Thymus (tissue), 11 donors: ENCODE results near the gene TTC34. TPM values are rescaled to one million over a fixed set of nuclear protein-coding genes. Genes with fewer than 3 reads are reported as not detected.

Source experiments
- DNase-seq, 9 donors: peaks; one replicate each; pipeline ENCODE4 v3.0.0-alpha.2; 2013; ENCODE audit warnings: low spot score in 9 of 9, low read depth in 6 of 9, missing footprints in 1 of 9
- H3K27ac ChIP-seq, 2 donors: one replicate each; pipeline ENCODE4 v1.5.1; 2013; ENCODE audit warnings: control low read depth in 1 of 2, low read depth in 1 of 2, low read length in 1 of 2, mild to moderate bottlenecking in 1 of 2, moderate library complexity in 1 of 2
- H3K27me3 ChIP-seq, 2 donors: one replicate each; pipeline ENCODE4 v1.5.1; 2013; ENCODE audit warnings: low read length in 1 of 2; ENCODE audit not compliant: control insufficient read depth in 2 of 2, insufficient read depth in 1 of 2
- H3K36me3 ChIP-seq, 2 donors: one replicate each; pipeline ENCODE4 v1.5.1; 2013; ENCODE audit warnings: low read length in 1 of 2, mild to moderate bottlenecking in 1 of 2, moderate library complexity in 1 of 2; ENCODE audit not compliant: control insufficient read depth in 2 of 2, insufficient read depth in 2 of 2
- H3K4me1 ChIP-seq, 2 donors: one replicate each; pipeline ENCODE4 v1.5.1; 2013; ENCODE audit warnings: low read length in 2 of 2; ENCODE audit not compliant: control insufficient read depth in 2 of 2, insufficient read depth in 2 of 2
- H3K4me3 ChIP-seq, 2 donors: one replicate each; pipeline ENCODE4 v1.5.1; 2013; ENCODE audit warnings: low read length in 2 of 2, control low read depth in 1 of 2, mild to moderate bottlenecking in 1 of 2
- H3K9me3 ChIP-seq, 2 donors: one replicate each; pipeline ENCODE4 v1.5.1; 2013; ENCODE audit warnings: low read length in 1 of 2, mild to moderate bottlenecking in 1 of 2; ENCODE audit not compliant: control insufficient read depth in 2 of 2, insufficient read depth in 1 of 2
- WGBS: extraction: QIAGEN DNeasy Blood & Tissue Kit; methylation state at CpG from one replicate; pipeline ENCODE4 v1.1.7; 2013; 5-methylcytosine and 5-hydroxymethylcytosine counted together
- polyA plus RNA-seq: library from polyadenylated mRNA; stranded (reverse); fragments of 200-250 nt; gene quantifications from one replicate; pipeline ENCODE4 v1.2.3, GENCODE V29; 2013
- total RNA-seq: library from RNA; stranded (reverse); fragments of 120-200 nt; gene quantifications from one replicate; pipeline ENCODE4 v1.2.4, GENCODE V29; 2013
- donor health status: healthy.

Gene TTC34
- total and polyA plus RNA-seq, 2 donors, result 0.09 to 0.34 TPM

GRCh38 chr1:2808831-2809605 is 7.5 kb upstream of the TTC34 start:
- 93% methylated on average over 34 of the region's 34 CpGs for WGBS
- H3K27me3 ChIP-seq, result peaks cover 2 to 4% of the 10 kb centered on the region in 2 donors
- H3K9me3 ChIP-seq, result peaks cover 0 to 5% of the 10 kb centered on the region in 2 donors
- H3K27ac ChIP-seq, result no peak overlapping the region
- H3K4me1 ChIP-seq, result no peaks in the 10 kb centered on the region
- no peak for DNase-seq
- H3K4me3 ChIP-seq, result no peak overlapping the region
- no peaks in the 10 kb centered on the region for H3K36me3 ChIP-seq

- no peaks in the 10 kb centered on the region for H3K36me3 ChIP-seq
- 91% methylated on average over 10 of the region's 10 CpGs for WGBS
- no peaks in the 10 kb centered on the region for H3K4me1 ChIP-seq
- H3K4me3 ChIP-seq, result no peak overlapping the region
- H3K9me3 ChIP-seq, result peaks cover 0 to 2% of the 10 kb centered on the region in 2 donors
- no peak for DNase-seq
- H3K27ac ChIP-seq, result no peak overlapping the region
- H3K27me3 ChIP-seq, result peaks cover 2 to 4% of the 10 kb centered on the region in 2 donors
These were observed 6.9 kb upstream of the TTC34 start for GRCh38 chr1:2808386-2808705.

- no peaks in the 10 kb centered on the region for H3K36me3 ChIP-seq
- no peaks in the 10 kb centered on the region for H3K4me1 ChIP-seq
- DNase-seq, result no peak
- H3K4me3 ChIP-seq, result no peak overlapping the region
- no peaks in the 10 kb centered on the region for H3K9me3 ChIP-seq
- 94% methylated on average over 30 of the region's 30 CpGs for whole genome bisulfite sequencing
- no peak overlapping the region for H3K27ac ChIP-seq
- H3K27me3 ChIP-seq, result peaks cover 2 to 4% of the 10 kb centered on the region in 2 donors
These were observed 6.3 kb upstream of the TTC34 start for GRCh38 chr1:2807678-2808385.

GRCh38 chr1:2807036-2807435 is 5.5 kb upstream of the TTC34 start:
- Histone ChIP-seq H3K27me3 (peaks cover 2 to 4% of the 10 kb centered on the region in 2 donors), H3K4me3 (no peak overlapping the region), H3K27ac (no peak overlapping the region), H3K9me3 (no peaks in the 10 kb centered on the region), H3K4me1 (no peaks in the 10 kb centered on the region), H3K36me3 (no peaks in the 10 kb centered on the region)
- no peak for DNase-seq
- 91% methylated on average over 8 of the region's 8 CpGs for WGBS

- peaks cover 2 to 4% of the 10 kb centered on the region in 2 donors for H3K27me3 ChIP-seq
- no peaks in the 10 kb centered on the region for H3K9me3 ChIP-seq
- no peaks in the 10 kb centered on the region for H3K36me3 ChIP-seq
- no peak overlapping the region for H3K4me3 ChIP-seq
- H3K27ac ChIP-seq, result no peak overlapping the region
- H3K4me1 ChIP-seq, result no peaks in the 10 kb centered on the region
- no peak for DNase-seq
- 72% methylated on average over 15 of the region's 15 CpGs for WGBS
These were observed 5.1 kb upstream of the TTC34 start for GRCh38 chr1:2806591-2806990.

- DNase-seq, result no peak
- peaks cover 0 to 4% of the 10 kb centered on the region in 2 donors for H3K27me3 ChIP-seq
These were observed 4.4 kb upstream of the TTC34 start for GRCh38 chr1:2805801-2806430.

GRCh38 chr1:2804628-2805351 is 3.3 kb upstream of the TTC34 start:
- no peak for DNase-seq
- no peak overlapping the region for H3K4me3 ChIP-seq
- H3K4me1 ChIP-seq, result no peaks in the 10 kb centered on the region
- no peaks in the 10 kb centered on the region for H3K9me3 ChIP-seq
- no peaks in the 10 kb centered on the region for H3K36me3 ChIP-seq
- H3K27ac ChIP-seq, result no peak overlapping the region
- H3K27me3 ChIP-seq, result peaks cover 0 to 4% of the 10 kb centered on the region in 2 donors
- 87% methylated on average over 19 of the region's 19 CpGs for WGBS

More at GRCh38 chr1:2805801-2806430, 4.4 kb upstream of the TTC34 start:
- Histone ChIP-seq H3K27ac (no peak overlapping the region), H3K9me3 (no peaks in the 10 kb centered on the region), H3K36me3 (no peaks in the 10 kb centered on the region), H3K4me1 (no peaks in the 10 kb centered on the region), H3K4me3 (no peak overlapping the region)
- WGBS, result 84% methylated on average over 25 of the region's 25 CpGs

GRCh38 chr1:2803931-2804627 is 2.6 kb upstream of the TTC34 start:
- no peak for DNase-seq
- Histone ChIP-seq H3K27ac (no peak overlapping the region), H3K9me3 (no peaks in the 10 kb centered on the region), H3K27me3 (peaks cover 0 to 4% of the 10 kb centered on the region in 2 donors), H3K4me3 (no peak overlapping the region), H3K4me1 (no peaks in the 10 kb centered on the region), H3K36me3 (no peaks in the 10 kb centered on the region)
- WGBS, result 85% methylated on average over 19 of the region's 19 CpGs
